Suppressor macrophage treated with lipopolysaccharide for 4 hours (primary cell): ENCODE measurements around the gene APLP2.

Experiments
- DNase-seq: peaks from one replicate; pipeline ENCODE4 v3.0.0-alpha.2; 2020

Gene APLP2

GRCh38 chr11:130121445-130121978, 51.8 kb downstream of the APLP2 start:
- DNase-seq: peak; percentile 29

DNA sequence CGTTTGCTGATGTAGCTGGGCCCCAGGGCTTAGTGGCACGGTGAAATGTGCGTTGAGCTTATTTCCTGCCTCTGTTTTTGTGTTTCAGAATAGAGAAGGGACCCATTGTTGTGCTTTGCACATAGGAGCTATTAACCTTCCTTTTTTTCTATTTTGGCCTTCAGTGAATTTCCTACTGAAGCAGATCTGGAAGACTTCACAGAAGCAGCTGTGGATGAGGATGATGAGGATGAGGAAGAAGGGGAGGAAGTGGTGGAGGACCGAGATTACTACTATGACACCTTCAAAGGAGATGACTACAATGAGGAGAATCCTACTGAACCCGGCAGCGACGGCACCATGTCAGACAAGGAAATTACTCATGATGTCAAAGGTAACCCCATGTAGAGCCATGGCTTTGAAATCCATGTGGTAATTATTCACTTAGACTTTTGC, 52.5 kb downstream of the APLP2 start:
- peak; percentile 19 for DNase-seq

- no peak for DNase-seq
Observed at GRCh38 chr11:130123414-130124040, 53.8 kb downstream of the APLP2 start.

DNA sequence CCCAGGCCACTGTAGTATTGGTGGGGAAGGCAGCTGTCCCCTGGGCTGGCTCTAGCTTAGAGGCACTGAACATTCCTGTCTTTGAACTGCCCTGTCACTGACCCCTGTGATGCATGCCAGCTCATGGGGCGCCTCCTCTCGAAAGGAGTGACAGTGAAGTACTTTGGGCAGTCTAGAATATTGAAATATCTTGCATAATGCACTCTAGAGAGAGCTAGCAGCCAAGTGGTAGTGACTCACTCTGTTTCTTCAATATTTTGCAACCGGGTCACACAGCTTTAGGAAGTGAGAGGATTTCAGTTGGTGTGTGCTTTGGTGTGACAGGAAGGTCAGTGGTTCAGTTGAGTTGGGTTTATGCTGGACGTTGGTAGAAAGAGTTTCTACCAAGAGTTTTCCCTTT, 54.4 kb downstream of the APLP2 start:
- DNase-seq: peak; percentile 96

DNA sequence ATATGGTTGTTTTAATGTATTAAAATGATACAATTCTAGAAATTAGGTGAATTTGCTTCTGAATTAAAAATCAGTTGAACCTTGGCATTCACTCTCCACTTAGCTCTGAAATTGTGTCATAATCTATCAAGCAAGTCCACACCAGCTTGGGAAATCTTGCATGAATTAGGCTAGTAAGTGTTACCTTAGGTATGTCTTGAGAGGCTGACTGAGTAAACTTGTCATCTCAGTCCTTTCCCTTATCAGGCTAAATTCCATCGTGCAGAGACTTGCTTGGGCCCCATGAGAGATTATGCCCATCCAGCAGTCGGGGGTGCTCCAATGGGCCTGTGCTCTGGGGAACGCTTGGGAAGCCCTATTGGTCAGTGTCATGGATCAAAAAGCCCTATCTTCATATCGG, 55.9 kb downstream of the APLP2 start:
- DNase-seq: no peak

DNA sequence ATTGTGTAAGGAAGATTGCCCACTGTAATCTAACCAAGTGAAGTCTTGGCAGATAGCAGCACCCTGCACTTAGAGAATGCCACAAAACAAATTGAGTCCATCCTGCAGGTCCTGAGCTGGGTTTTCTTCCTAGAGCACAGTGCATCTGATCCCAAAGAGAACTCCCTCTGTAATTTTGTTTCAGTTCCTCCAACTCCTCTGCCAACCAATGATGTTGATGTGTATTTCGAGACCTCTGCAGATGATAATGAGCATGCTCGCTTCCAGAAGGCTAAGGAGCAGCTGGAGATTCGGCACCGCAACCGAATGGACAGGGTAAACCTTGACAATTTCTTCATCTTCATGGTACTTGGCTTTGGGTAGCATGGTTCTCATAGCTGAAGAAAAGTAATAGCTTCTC, 56.8 kb downstream of the APLP2 start:
- DNase-seq: peak; percentile 43

- DNase-seq: no peak
Observed at GRCh38 chr11:130127509-130127908, 57.8 kb downstream of the APLP2 start.

- DNase-seq: no peak
Observed at GRCh38 chr11:130128626-130129025, 58.9 kb downstream of the APLP2 start.

DNA sequence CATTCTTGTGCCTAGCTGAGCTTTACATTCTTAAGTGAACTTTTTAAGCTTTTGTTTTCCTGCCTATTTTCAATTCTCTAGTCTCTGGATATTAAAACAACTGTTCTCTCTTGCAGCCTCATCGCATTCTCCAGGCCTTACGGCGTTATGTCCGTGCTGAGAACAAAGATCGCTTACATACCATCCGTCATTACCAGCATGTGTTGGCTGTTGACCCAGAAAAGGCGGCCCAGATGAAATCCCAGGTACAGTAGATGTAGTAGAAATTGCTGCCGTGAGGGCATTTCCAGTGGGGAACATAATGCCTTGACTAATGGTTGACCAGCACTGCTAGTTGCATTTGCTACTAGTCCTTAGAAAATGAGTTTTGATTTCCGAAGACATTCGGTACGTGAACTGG, 60.2 kb downstream of the APLP2 start:
- no peak for DNase-seq

- DNase-seq: peak; percentile 79
Observed at GRCh38 chr11:130131961-130132850, 62.5 kb downstream of the APLP2 start.

DNA sequence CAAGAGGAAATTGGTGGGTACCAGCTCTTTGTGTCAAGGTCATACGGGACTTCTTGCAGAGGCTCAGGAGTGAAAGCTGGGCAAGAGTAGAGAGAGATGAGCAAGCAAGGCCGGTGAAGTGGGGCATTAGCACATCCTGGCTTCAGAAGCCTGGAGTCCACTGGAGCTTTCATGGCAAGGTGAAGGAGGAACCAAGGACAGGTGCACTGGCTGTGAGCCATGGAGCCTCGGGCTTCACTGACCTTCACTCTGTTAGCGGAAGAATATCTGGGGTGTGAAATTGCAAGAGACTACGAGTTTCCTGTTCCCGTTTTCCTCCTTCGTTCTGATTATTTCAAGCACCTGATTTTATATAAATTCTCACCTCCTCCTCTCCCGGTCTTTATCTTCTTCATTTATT, 64.0 kb downstream of the APLP2 start:
- DNase-seq: no peak

DNA sequence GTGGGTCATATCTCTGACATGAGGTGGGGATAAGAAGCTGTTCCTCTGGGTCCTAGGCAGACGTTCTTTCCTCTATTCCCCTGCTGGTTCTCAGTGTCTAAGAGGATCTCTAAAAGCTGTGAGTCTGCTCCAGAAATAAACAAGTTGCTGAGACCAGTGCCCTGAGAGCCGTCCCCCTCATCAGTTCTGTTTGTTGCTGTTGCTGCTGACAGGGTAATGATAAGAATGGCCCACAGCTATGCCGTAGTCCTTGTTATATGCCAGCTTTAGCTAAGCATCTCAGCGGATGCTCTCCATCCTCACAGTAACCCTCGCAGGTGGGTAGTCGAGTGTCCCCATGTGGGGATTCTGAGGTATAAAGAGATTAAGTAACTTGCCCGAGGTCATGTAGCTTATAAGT, 66.4 kb downstream of the APLP2 start:
- DNase-seq: no peak

DNA sequence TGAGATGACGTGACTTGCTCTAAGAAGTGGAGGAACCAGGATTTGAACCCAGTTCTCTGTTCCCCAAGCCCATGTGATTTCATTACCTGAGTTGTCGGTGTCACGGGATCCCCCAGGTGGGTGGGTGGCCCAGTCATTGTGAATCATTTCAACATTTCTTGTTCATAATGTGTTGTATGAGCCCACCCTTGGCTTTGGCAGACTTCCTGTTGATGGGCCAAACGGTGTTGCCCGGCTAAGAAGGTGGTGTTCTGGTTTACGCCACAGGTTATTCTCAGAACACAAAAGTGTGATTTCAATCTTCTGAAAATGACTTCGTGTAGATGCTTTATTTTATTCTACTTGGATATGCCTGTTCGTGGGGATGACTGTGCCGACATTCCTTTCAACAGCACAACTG, 68.3 kb downstream of the APLP2 start:
- DNase-seq: no peak

DNA sequence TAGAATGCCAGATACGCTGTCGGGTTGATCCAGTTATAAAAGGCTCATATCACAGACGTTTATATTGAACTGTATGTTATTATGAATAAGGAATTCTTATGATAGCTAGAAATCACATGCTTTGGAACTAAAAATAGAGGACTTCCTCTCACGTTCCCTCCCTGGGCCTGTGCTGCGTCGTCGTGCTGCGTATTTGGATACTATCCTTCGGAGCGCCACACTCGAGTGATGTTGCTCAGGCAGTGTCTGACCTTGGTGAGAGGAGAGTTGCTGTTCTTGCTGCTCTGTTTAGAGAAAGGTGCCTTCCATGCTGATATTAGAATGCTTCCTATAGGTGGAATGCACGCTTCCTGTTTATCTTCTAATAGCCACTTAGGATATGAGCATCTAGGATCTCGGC, 69.7 kb downstream of the APLP2 start:
- DNase-seq: no peak

DNA sequence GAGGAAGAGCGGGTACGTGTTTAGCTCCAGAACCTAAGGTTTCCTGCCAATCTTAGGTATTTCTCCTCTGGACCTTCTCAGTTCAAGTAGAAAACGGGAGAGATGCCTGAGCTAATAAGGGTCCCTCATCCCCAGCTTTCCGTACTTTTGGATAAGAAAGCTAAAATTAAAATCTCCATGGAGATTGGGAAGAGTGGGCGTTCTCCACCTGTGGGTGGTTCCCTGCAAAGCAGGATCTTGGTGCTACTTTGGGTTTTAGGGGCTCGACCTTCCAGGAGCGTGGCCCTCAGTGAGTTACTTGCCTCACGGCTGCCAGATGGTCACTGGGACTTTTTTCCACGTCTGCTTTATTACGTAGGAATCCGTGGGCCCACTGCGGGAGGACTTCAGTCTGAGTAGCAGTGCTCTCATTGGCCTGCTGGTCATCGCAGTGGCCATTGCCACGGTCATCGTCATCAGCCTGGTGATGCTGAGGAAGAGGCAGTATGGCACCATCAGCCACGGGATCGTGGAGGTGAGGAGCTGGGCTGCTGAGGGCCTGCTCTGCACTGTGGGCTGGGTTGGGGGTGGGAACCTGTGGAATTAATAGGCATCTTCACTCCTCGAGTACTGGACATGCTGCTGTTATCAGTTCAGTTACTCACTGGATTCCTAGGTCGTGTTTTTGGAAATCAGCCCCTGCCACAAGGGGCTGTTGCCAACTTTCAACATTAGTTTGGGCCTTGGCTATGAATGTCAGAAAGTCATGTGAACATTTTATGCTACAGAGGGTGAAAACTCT, 72.1 kb downstream of the APLP2 start:
- no peak for DNase-seq

- no peak for DNase-seq
Observed at GRCh38 chr11:130144141-130144540, 74.4 kb downstream of the APLP2 start.

DNA sequence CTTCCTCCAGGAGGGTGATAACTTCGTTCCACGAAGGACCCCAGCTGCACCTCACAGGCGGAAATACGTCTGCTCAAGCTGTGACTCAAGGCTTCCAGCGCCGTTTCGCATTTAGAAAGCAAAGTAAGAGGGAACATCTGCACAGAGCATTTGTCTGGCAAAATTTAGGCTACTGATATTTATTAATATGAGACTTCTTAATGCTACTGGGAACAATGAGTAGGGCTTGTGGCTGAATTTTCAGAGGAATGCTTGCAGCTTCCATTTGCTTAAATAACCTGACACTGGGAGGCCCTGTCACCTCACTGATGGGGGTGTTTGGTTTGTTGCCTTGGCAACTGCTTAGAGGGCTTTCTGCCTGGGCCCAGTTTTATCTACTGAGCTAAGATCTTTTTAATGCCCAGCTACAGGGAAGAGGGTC, 75.2 kb downstream of the APLP2 start:
- DNase-seq: no peak

DNA sequence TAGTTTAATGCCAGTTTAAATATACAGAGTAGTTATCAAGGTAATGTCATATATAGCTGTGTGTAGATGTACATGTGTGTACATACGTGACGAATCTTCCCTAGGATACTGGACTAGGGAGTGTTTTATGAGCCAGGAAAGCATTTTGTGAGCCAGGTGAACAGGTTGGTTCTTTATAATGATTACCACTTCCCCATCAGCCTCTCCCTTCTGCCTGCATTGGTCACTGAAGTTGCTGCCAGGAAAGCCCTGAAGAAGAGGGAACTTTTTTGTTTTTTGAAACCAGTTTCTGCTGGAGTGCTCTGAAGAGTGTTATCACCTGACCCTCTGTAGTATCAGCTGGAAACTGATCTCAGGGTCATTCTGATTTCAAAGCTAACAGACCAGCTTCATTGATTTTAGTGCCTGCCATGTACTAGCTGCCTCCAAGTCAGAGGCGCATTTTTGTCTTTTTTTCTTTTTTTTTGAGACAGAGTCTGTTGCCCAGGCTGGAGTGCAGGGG, 75.7 kb downstream of the APLP2 start:
- DNase-seq: no peak

DNA sequence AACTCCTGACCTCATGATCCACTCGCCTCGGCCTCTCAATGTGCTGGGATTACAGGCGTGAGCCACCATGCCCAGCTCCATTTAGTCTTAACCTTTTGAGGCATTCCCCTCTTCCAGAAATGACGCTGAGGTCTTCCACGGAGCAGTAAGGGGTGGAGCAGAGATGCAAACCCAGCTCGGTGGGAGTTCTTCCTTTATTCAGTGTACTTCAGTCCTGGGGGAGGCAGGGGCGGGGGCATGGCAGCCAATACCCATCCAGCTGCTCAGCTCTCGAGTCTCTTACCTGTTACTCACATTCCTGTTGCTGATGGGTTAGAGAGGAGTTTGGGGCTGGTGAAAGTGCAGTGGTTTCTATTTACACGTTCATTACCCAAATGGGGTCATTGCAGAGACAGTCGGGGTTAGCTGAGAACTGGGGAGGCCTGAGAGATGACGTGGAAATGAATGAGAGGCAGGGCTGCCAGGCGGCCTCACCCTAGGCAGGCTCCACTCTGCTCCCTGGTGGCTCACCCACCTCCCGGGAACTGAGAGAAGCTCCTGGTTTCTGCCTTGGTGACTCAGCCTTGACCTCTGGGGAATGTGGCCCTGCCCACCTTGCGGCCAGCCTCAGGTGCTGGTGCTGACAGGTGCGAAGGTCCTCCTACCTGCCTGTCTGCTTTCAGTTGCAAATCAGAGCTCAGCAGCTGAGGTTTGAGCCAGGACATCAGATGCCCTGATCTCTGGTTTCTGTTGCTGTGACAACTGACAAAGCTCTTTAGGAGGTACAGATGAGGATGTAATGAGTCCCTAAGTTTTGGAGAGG, 76.5 kb downstream of the APLP2 start:
- no peak for DNase-seq

DNA sequence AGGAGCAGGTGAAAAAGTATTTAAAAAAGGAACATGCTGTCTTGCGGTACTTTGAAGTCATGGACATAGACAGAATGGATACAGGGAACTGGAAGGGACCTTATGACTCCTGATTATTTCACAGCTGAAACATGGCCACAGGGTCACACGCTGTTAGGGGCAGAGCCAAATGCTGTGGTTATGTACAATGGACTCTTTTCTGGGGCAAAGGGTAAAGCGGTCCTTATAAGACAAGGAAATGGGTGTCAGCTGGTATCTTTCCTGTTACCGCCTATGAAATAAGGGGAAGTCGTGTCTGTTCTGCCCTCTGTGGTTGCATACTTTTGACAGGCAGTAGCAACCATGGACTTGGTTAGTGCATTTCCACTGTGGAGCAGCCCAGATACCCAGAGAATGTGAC, 77.1 kb downstream of the APLP2 start:
- peak; percentile 92 for DNase-seq

DNA sequence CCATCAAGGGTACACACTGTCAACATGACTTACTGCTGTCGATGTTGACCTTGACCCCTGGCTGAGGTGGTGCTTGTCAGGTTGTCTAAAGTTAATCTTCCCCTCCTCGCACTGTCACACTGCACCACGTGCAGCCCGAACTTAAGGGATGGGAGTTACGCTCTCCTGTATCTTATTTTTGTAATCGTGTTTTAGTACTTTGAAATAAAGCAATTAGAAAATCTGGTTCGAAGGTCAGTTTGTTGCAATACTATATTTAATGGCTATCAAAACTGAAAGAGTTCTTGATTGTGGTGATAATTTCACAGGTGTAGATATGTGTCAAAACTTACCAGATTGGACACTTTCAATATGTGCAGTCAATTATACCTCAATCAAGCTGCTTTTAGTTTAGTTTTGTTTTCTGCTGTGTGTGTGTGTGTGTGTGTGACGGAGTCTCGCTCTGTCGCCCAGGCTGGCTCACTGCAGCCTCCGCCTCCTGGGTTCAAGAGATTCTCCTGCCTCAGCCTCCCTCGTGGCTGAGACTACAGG, 79.2 kb downstream of the APLP2 start:
- DNase-seq: no peak

DNA sequence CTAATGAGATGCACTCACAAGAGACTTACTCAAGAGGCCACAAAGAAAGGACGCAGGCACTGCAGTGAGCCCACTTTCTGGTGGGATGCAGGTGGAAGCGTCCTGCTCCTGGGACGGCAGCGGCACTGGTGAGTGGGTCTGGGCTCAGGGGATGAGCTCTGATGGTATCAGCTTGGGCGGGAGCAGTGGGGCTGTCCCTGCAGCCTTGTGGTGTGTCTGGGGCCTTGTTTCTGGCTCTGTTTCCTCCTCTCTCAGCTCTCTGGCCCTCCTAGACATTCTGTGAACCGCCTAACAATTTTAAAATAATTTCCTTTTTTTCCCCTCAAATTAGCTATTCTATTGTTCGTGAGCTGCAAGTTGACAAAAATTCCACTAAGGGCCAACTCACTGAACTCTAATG, 81.1 kb downstream of the APLP2 start:
- no peak for DNase-seq
